Mammary epithelial cell (primary cell): Measurements from ENCODE around the gene KCNG2.

Experiments used
- EZH2 ChIP-seq: IDR thresholded peaks from 2 replicates; pipeline ENCODE4 v1.6.1; 2012; ENCODE audit warnings: low read length, inconsistent platforms, borderline replicate concordance
- TF ChIP-seq, protein P1 (sequence below), 2 donors: IDR thresholded peaks in 1 of 2; conservative IDR thresholded peaks in 1 of 2; 2 replicates each; pipeline ENCODE4 v1.5.1; 2011 to 2012; ENCODE audit warnings: inconsistent platforms in 2 of 2, low read length in 2 of 2, mild to moderate bottlenecking in 2 of 2, control low read depth in 1 of 2, low read depth in 1 of 2; ENCODE audit not compliant: insufficient read depth in 1 of 2; ENCODE audit errors: extremely low read depth in 1 of 2

DNA sequence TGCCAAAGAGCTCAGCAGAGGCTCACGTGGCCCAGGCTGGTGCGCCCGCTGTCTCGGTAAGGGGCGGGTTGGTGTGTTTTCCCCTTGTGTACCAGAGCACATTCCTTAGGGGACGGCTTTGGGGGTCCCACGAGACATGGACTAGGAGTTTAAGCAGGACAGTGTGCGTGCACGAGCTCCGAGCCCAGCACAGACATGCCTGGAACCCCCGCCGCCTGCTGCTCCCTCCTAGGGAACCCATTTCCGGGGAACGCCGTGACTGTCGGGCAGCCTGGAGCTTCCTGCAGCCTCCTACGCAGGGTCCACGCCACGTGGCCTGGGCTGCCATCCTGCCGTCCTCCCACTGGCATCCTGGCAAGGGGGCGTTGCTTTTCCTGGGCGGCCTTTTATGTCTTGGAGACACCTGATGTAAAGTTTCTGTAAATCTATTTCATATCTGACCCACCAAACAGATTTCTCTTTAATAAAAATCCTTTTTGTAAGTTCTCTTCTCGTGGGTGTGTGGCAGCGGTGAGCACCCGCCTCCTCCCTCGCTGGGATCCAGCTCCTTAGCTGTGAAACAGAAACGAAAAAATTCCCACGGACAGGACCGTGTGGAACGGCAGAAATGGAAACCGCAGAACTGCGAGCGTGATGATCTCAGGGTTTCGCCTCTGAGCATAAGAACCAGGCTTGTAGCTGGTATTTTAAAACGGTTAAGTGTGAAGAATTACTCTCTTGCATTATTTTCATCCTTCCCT is 43.5 kb upstream of the KCNG2 start:
- TF ChIP-seq, protein P1, sequence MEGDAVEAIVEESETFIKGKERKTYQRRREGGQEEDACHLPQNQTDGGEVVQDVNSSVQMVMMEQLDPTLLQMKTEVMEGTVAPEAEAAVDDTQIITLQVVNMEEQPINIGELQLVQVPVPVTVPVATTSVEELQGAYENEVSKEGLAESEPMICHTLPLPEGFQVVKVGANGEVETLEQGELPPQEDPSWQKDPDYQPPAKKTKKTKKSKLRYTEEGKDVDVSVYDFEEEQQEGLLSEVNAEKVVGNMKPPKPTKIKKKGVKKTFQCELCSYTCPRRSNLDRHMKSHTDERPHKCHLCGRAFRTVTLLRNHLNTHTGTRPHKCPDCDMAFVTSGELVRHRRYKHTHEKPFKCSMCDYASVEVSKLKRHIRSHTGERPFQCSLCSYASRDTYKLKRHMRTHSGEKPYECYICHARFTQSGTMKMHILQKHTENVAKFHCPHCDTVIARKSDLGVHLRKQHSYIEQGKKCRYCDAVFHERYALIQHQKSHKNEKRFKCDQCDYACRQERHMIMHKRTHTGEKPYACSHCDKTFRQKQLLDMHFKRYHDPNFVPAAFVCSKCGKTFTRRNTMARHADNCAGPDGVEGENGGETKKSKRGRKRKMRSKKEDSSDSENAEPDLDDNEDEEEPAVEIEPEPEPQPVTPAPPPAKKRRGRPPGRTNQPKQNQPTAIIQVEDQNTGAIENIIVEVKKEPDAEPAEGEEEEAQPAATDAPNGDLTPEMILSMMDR (conservative IDR thresholded peaks at IDR 0.05 in 1 of 2, IDR thresholded peaks at IDR 0.05 in 1 of 2; ENCODE audit: extremely low read depth in 1 of 2, insufficient read depth in 1 of 2, low read depth in 1 of 2, low read length in 2 of 2) = no peak
- no peak for TF ChIP-seq EZH2
